Liver (tissue), 3 donors: Measurements from ENCODE around the gene XIAP.

Experiments
- RAD21 ChIP-seq, 2 donors: IDR thresholded peaks; 2 replicates each; pipeline ENCODE4 v1.6.1; 2016; ENCODE audit warnings: antibody characterized with exemption in 2 of 2, mild to moderate bottlenecking in 2 of 2
- TF ChIP-seq, protein P1 (sequence below): fragments of 150-350 bp; IDR thresholded peaks from 2 replicates; pipeline ENCODE4 v1.5.1; 2017; ENCODE audit warnings: improper control_type of control experiment, low read depth, low read length; ENCODE audit not compliant: missing input control
- donor health status: healthy.
- donor health status: healthy.

DNA sequence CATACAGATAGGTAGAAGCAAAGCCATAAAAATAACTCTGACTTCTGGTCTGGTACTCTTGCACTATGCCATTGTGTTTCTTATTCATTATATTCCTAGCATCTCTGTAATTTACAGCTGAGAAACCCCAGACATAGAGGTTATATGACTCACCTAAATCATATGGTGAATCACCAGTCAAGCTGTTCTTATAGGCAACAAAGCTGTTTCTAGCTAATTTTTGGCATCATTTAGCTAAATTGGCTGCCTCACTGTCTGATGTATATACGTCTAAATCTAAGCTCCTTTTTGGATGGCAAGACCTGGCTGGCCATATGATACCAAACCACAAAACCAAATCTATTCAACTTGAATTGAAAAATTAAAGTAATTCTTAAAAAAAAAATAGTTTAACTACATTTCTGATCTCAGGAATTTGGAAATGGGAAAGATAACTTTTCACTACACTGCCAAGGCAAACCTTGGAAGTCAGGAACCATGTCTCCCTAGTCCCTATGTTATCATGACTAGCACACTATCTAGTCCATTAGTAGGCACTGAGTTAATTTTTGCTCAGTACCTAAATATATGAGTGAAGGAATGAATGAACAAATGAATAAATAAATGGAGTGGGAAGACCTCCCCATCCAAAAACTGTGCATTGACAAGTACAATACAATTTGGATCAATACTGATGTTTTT lies 60.4 kb downstream of the XIAP start:
- TF ChIP-seq, protein P1, sequence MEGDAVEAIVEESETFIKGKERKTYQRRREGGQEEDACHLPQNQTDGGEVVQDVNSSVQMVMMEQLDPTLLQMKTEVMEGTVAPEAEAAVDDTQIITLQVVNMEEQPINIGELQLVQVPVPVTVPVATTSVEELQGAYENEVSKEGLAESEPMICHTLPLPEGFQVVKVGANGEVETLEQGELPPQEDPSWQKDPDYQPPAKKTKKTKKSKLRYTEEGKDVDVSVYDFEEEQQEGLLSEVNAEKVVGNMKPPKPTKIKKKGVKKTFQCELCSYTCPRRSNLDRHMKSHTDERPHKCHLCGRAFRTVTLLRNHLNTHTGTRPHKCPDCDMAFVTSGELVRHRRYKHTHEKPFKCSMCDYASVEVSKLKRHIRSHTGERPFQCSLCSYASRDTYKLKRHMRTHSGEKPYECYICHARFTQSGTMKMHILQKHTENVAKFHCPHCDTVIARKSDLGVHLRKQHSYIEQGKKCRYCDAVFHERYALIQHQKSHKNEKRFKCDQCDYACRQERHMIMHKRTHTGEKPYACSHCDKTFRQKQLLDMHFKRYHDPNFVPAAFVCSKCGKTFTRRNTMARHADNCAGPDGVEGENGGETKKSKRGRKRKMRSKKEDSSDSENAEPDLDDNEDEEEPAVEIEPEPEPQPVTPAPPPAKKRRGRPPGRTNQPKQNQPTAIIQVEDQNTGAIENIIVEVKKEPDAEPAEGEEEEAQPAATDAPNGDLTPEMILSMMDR: no peak
- no peak for TF ChIP-seq RAD21 (IDR thresholded peaks at IDR 0.05)
